CD1c-positive myeloid dendritic cell (primary cell): ENCODE data around the gene ACYP1.

ENCODE experiments used
- DNase-seq: peaks from one replicate; pipeline ENCODE4 v3.0.0-alpha.2; 2016; ENCODE audit errors: extremely low spot score

ACYP1 gene

DNA sequence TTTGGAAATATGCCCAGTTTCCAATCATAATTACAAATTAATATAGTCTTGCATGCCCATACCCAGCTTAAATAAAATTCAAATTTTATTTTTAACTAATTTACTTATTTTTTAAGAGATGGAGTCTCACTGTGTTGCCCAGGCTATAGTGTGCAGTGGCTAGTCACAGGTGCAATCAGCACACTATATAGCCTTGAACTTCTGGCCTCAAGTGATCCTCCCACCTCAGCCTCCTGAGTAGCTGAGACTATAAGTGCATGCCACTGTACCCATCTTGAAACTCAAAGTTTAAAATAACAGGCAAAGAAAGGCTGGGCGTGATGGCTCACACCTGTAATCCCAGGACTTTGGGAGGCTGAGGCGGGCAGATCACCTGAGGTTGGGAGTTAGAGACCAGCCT lies 22.9 kb downstream of the ACYP1 start:
- DNase-seq = no peak

- DNase-seq = no peak
Measured at GRCh38 chr14:75040507-75040906, 23.3 kb downstream of the ACYP1 start.

GRCh38 chr14:75032939-75033338 lies 30.9 kb downstream of the ACYP1 start:
- no peak for DNase-seq

- no peak for DNase-seq
Measured at GRCh38 chr14:75030147-75030546, 33.7 kb downstream of the ACYP1 start.

- no peak for DNase-seq
Measured at GRCh38 chr14:75025876-75026275, 37.9 kb downstream of the ACYP1 start.

- DNase-seq = peak; percentile 53
Measured at GRCh38 chr14:75025082-75025481, 38.7 kb downstream of the ACYP1 start.

DNA sequence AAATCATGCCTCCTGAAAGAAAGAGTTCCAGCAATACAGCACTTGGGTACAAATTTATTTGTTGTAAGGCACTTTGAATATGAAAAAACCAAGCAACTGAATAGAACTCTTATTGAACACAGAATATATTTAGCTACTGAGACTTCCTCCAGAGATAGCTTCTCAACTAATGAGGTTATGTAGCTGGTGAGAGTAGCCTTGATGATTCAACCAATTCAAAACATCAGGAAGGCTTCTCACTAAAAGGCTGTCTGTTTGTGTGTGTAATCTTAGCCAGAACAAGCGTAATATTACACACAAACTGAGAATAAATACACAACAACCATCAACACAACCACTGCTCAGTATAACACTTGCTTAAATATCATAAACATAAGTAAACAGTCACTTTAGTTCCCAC lies 40.7 kb downstream of the ACYP1 start:
- DNase-seq = no peak

DNA sequence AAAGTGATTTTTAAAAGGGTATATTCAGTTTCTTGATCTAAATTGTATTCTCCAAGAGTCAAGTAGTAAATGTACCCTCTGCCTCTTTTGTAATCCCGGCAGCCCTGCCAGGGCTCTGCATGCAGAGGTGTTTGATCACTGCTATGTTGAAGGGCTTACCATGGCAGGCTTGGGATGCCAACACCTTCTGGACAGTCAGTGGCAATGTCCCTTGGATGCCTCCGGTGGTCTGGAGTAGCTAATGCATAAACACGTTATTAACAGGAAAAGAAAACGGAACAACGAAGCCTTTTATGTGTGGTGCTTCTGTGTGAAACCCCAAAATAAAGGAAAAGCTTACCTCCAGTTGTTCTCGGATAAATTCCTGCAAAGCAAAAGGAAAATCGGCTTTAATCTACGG lies 41.2 kb downstream of the ACYP1 start:
- peak; percentile 12 for DNase-seq

- DNase-seq = no peak
Measured at GRCh38 chr14:75018694-75019093, 45.1 kb downstream of the ACYP1 start.

DNA sequence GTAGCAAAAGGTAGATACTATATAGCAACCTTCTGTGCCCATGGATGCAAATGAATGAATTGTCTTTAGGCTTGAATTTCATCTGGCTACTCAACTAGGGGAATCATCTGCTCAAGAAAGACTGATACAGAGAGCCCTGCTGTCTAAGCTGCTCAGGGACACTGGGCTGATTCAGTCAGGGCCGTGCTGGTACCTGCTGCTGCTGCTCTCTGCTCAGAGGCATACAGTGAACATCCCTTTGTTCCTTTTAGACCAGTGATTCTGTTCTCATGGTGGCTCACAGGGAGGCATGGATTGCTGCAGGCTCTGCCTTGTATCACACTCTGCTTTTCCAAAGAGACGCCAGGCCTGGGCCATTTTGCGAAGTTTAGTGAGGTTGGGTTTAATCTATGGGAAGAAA lies 47.0 kb downstream of the ACYP1 start:
- no peak for DNase-seq

DNA sequence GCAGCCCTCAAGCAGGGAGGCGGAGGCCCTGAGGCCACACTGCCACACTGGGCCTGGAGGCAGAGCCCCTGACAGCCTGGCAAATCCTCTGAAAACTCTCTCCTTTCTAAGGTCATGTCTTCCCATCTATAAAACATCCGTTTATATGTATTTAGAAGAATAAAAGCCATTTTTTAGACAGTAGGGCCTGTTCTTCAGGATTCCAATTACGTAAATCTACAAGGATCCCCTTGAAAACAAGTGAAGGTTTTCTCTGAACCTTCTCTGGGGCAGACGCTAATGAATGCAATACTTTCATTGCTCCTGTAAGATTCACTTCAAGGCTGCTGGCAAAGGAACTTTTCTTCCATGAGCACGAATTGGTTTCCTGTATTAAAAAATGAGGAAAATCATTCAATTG lies 48.3 kb downstream of the ACYP1 start:
- DNase-seq = no peak

DNA sequence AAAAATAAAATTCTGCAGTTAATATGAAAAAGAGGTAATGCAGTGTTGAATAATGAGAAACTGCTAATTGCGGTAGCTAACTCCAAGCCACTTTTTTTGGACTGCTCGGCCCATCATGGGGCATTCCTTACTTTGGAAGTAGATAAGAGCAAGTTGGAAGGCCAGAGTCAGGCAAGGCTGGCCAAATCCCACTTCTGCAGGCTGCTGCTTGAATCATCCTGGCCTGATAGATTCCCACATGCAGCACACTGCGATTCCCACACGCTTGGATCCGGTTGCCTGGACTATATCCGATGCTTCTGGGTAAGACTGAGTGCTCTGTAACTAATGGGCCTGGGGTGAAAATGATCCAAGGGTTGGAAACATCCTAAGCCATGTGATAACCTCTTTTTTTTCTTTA lies 50.5 kb downstream of the ACYP1 start:
- DNase-seq = no peak

- DNase-seq = no peak
Measured at GRCh38 chr14:75011356-75011994, 52.3 kb downstream of the ACYP1 start.

- no peak for DNase-seq
Measured at GRCh38 chr14:75010472-75011093, 53.2 kb downstream of the ACYP1 start.

- no peak for DNase-seq
Measured at GRCh38 chr14:75009176-75009575, 54.6 kb downstream of the ACYP1 start.

DNA sequence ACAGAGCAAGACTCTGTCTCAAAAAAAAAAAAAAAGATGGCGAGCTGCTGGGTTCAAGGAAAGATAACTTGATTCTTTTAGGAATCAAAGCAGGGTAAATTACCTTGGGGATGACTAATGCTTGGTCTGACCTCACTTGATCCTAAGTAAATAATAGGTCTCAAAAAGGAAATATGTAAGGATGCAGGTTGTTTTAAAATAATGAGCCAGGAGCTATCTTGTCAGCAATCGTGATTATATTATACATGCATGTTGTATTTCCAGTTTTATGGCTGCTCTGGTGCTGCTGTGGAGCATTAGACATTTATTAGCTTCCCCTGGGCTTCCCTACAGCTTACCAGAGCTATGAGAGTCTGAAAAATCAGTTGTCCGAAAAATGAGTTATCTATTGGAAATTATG lies 58.5 kb downstream of the ACYP1 start:
- DNase-seq = no peak

DNA sequence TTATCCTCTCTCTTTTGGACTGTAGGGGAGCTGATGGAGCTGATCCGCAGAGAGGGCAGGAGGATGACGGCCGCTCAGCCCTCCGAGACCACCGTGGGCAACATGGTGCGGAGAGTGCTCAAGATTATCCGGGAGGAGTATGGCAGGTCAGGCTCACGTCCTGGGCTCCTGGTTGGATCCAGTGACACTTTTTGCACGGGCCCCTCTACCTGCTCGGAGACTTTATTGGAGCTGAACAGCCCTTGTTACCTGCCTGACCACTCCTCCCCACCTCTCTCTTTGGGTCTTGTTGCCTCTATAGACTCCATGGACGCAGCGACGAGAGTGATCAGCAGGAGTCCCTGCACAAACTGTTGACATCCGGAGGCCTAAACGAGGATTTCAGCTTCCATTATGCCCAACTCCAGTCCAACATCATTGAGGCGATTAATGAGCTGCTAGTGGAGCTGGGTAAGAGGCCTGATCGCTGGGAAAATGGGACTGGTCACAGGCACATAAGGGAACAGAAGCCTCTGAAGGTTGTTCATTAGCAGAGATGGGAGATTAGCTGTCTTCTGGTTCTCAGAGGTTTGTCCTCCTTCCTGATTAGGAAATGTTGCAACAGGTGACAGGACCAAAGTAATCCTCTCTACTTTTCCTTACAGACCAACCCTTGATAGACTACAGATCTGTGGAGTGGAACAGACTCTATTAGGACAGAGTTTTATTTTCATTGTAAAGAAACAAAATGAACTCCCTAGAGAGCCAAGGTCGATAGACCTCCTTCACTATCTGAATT lies 60.4 kb downstream of the ACYP1 start:
- peak; percentile 10 for DNase-seq
